ENCODE data around the gene SRGAP1. TPM values are rescaled to one million over a fixed set of nuclear protein-coding genes. Genes with fewer than 3 reads are reported as not detected.

The SRGAP1 gene
- total RNA-seq, 1 donor from 2014 or later, result 9.7 TPM

DNA sequence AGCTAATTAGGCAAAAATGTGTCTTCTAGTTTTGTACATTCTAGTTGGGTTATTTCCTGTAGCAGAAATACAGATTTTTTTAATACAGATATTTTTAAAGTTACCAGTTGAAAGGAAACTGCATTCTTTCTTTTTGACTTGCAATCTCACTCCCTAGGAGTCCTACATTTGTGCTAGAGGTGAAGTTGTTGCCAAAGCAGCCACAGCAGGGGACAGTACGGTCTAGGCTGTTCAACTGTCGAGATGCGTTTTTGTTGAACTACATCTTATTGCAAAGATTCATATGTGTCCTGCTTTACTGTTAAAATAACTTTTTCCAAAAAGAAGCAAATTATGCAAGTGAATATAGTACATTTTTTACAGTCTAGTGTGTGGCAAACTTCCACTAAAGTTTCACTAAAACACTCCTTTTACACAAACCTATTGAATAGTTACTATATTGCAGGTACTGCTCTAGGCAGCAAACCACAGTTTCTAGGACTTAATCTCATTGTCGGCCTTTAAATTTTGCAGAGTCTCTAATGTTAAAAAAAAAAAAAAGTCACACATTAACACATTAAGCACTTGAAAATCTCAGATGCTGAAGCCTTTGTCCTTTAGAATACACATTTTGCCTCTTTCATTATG lies 30.2 kb upstream of the SRGAP1 start:
- Mint-ChIP-seq H3K27me3 (ENCODE audit: low read depth) (no peaks in the 10 kb centered on the region), H3K4me1 (no peaks in the 10 kb centered on the region), H3K4me3 (no peak overlapping the region), H3K36me3 (peaks cover 3% of the 10 kb centered on the region), H3K9me3 (peaks cover 13% of the 10 kb centered on the region), H3K27ac (no peak overlapping the region)
- TF ChIP-seq, protein P1, sequence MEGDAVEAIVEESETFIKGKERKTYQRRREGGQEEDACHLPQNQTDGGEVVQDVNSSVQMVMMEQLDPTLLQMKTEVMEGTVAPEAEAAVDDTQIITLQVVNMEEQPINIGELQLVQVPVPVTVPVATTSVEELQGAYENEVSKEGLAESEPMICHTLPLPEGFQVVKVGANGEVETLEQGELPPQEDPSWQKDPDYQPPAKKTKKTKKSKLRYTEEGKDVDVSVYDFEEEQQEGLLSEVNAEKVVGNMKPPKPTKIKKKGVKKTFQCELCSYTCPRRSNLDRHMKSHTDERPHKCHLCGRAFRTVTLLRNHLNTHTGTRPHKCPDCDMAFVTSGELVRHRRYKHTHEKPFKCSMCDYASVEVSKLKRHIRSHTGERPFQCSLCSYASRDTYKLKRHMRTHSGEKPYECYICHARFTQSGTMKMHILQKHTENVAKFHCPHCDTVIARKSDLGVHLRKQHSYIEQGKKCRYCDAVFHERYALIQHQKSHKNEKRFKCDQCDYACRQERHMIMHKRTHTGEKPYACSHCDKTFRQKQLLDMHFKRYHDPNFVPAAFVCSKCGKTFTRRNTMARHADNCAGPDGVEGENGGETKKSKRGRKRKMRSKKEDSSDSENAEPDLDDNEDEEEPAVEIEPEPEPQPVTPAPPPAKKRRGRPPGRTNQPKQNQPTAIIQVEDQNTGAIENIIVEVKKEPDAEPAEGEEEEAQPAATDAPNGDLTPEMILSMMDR (IDR thresholded peaks at IDR 0.05; ENCODE audit: unreplicated experiment), result no peak
- no peak for DNase-seq (ENCODE audit: low spot score in 2 of 2, unreplicated experiment in 2 of 2)

DNA sequence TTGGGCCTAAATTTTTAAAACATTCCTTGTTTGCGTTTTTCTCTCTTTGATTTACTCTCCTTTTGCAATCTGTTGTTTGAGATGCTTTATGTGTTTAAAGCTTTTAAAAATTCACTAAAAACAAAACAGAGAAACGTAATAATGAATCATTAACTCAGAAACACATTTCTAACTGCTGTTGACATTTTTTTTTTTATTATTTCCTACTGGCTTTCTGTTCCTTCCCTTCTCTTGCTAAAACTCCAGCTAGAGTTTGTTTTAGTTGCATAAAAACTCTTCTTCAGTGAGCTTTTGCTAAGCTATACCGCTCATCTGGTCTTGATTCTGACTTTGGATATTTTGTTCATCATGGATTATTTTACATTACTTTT lies 29.0 kb upstream of the SRGAP1 start:
- peaks cover 2% of the 10 kb centered on the region for H3K36me3 Mint-ChIP-seq
- peaks cover 26% of the 10 kb centered on the region for H3K9me3 Mint-ChIP-seq
- DNase-seq (ENCODE audit: low spot score in 2 of 2, unreplicated experiment in 2 of 2), result no peak
- no peaks in the 10 kb centered on the region for H3K4me1 Mint-ChIP-seq
- no peak overlapping the region for H3K4me3 Mint-ChIP-seq
- TF ChIP-seq, protein P1 (IDR thresholded peaks at IDR 0.05; ENCODE audit: unreplicated experiment), result no peak
- no peaks in the 10 kb centered on the region for H3K27me3 Mint-ChIP-seq (ENCODE audit: low read depth)
- H3K27ac Mint-ChIP-seq, result no peak overlapping the region

DNA sequence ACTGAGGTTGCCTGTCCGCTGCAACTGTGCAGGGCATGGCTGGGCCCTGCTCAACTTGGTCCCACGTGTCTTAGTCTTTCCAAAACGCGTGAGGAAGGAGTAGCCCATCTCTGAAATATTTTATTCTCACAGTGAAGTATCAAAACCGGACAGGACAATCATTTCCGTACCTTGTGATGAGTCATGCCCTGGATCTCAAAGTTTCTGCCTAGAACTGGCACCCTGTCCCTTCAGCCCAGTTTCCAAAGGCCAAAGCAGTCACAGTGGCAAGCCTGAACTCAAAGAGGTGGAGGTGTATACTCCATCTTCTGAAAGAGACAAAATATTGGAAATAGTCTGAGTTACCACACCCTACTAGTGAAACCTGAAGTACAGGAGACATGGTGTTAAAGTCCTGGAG lies 28.5 kb upstream of the SRGAP1 start:
- no peaks in the 10 kb centered on the region for H3K27me3 Mint-ChIP-seq (ENCODE audit: low read depth)
- no peak overlapping the region for H3K27ac Mint-ChIP-seq
- H3K9me3 Mint-ChIP-seq, result peaks cover 29% of the 10 kb centered on the region
- no peak overlapping the region for H3K4me3 Mint-ChIP-seq
- TF ChIP-seq, protein P1 (IDR thresholded peaks at IDR 0.05; ENCODE audit: unreplicated experiment), result no peak
- peaks cover 2% of the 10 kb centered on the region for H3K36me3 Mint-ChIP-seq
- H3K4me1 Mint-ChIP-seq, result no peaks in the 10 kb centered on the region
- DNase-seq (ENCODE audit: low spot score in 2 of 2, unreplicated experiment in 2 of 2), result no peak

DNA sequence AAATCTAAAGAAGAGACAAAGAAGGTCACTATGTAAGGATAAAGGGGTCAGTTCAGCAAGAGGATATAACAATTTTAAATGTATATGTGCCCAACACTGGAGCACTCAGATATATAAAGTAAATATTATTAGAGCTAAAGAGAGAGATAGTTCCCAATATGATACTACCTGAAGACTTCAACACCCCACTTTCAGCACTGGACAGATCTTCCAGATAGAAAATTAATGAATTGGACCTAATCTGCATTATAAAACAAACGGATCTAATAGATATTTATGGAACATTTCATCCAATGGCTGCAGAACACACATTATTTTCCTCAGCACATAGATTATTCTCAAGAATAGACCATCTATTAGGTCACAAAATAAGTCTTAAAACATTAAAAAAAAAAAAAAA lies 24.1 kb upstream of the SRGAP1 start:
- H3K27me3 Mint-ChIP-seq (ENCODE audit: low read depth), result peaks cover 2% of the 10 kb centered on the region
- TF ChIP-seq, protein P1 (IDR thresholded peaks at IDR 0.05; ENCODE audit: unreplicated experiment), result no peak
- no peak overlapping the region for H3K4me3 Mint-ChIP-seq
- H3K4me1 Mint-ChIP-seq, result peaks cover 7% of the 10 kb centered on the region
- peaks cover 9% of the 10 kb centered on the region for H3K36me3 Mint-ChIP-seq
- no peak overlapping the region for H3K27ac Mint-ChIP-seq
- DNase-seq (ENCODE audit: low spot score in 2 of 2, unreplicated experiment in 2 of 2), result no peak
- peaks cover 39% of the 10 kb centered on the region for H3K9me3 Mint-ChIP-seq

DNA sequence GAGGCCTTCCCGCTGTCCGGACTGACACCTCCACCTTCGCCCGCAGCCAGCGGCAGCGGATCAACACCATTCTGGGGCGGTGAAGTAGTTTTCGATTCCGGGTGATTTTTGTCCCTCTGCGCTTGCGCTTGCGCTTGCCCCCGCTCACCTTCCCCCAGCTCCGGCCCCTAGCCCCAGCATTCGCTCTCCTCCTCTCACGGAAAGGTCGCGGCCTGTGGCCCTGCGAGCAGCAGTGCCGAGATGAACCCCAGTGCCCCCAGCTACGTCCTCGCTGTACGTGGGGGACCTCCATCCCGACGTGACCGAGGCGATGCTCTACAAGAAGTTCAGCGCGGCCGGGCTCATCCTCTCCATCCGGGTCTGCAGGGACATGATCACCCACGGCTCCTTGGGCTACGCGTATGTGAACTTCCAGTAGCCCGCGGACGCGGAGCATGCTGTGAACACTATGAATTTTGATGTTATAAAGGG lies 22.7 kb upstream of the SRGAP1 start:
- H3K27ac Mint-ChIP-seq, result no peak overlapping the region
- TF ChIP-seq, protein P1 (IDR thresholded peaks at IDR 0.05; ENCODE audit: unreplicated experiment), result no peak
- peaks cover 39% of the 10 kb centered on the region for H3K9me3 Mint-ChIP-seq
- H3K27me3 Mint-ChIP-seq (ENCODE audit: low read depth), result peaks cover 2% of the 10 kb centered on the region
- H3K36me3 Mint-ChIP-seq, result peaks cover 9% of the 10 kb centered on the region
- no peak overlapping the region for H3K4me3 Mint-ChIP-seq
- peaks cover 7% of the 10 kb centered on the region for H3K4me1 Mint-ChIP-seq
- no peak for DNase-seq (ENCODE audit: low spot score in 2 of 2, unreplicated experiment in 2 of 2)

All from mesothelial cell of epicardium (in vitro differentiated cells).